ENCODE data around the gene DEFB114.

DNA sequence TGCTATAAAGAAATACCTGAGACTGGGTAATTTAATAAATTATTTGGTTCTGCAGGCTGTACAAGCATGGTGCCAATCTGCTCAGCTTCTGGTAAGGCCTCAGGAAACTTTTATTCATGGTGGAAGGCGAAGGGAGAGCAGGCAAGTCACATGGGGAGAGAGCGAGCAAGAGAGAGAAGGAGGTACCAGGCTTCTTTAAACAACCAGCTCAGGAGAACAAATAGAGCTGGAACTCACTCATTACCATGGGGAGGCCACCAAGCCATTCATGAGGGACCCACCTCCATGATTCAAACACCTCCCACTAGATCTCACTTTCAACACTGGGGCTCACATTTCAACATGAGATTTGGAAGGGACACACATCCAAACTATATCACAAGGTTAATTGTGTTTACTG, 52.7 kb downstream of the DEFB114 start:
- TF ChIP-seq EZH2 (IDR thresholded peaks at IDR 0.05; ENCODE audit: insufficient read depth, poor library complexity, severe bottlenecking) (no peak), EZH2phosphoT487 (IDR thresholded peaks at IDR 0.05; ENCODE audit: insufficient read depth, low read depth) (no peak)
